ENCODE measurements around the gene MAPK1IP1L.
"Not testable (repeated sequence)": the region's sequence is repeated elsewhere in the genome, so short reads cannot be mapped to it uniquely, and the experiment has no call there.

The MAPK1IP1L gene

GRCh38 chr14:55057919-55058318 lies 6.5 kb downstream of the MAPK1IP1L start:
- DNase-seq = no peak

GRCh38 chr14:55059333-55059732 lies 7.9 kb downstream of the MAPK1IP1L start:
- DNase-seq = no peak

GRCh38 chr14:55062517-55063351 lies 11.3 kb downstream of the MAPK1IP1L start:
- DNase-seq = no peak

GRCh38 chr14:55064896-55065295 lies 13.4 kb downstream of the MAPK1IP1L start:
- DNase-seq = not testable (repeated sequence)

- no peak for DNase-seq
These were observed 14.0 kb downstream of the MAPK1IP1L start for GRCh38 chr14:55065411-55065810.

- no peak for DNase-seq
These were observed 14.8 kb downstream of the MAPK1IP1L start for GRCh38 chr14:55066223-55066622.

- DNase-seq = no peak
These were observed 19.5 kb downstream of the MAPK1IP1L start for GRCh38 chr14:55070981-55071411.

- peak; percentile 19 for DNase-seq
These were observed 20.6 kb downstream of the MAPK1IP1L start for GRCh38 chr14:55071870-55072640.

GRCh38 chr14:55073856-55074255 lies 22.4 kb downstream of the MAPK1IP1L start:
- DNase-seq = peak; percentile 79

GRCh38 chr14:55074662-55075061 lies 23.2 kb downstream of the MAPK1IP1L start:
- no peak for DNase-seq

GRCh38 chr14:55075628-55076175 lies 24.3 kb downstream of the MAPK1IP1L start:
- DNase-seq = no peak

GRCh38 chr14:55077170-55078151 lies 26.0 kb downstream of the MAPK1IP1L start:
- no peak for DNase-seq

GRCh38 chr14:55079961-55080360 lies 28.5 kb downstream of the MAPK1IP1L start:
- DNase-seq = not testable (repeated sequence)

GRCh38 chr14:55084401-55085059 lies 33.1 kb downstream of the MAPK1IP1L start:
- no peak for DNase-seq

GRCh38 chr14:55085060-55085660 lies 33.7 kb downstream of the MAPK1IP1L start:
- no peak for DNase-seq

- DNase-seq = no peak
These were observed 35.5 kb downstream of the MAPK1IP1L start for GRCh38 chr14:55086938-55087337.

GRCh38 chr14:55088356-55088755 lies 36.9 kb downstream of the MAPK1IP1L start:
- no peak for DNase-seq

GRCh38 chr14:55092341-55092740 lies 40.9 kb downstream of the MAPK1IP1L start:
- DNase-seq = no peak

GRCh38 chr14:55094292-55095157 lies 43.1 kb downstream of the MAPK1IP1L start:
- DNase-seq = no peak

GRCh38 chr14:55097881-55098560 lies 46.6 kb downstream of the MAPK1IP1L start:
- peak; percentile 69 for DNase-seq
